OCI-M1 (cell line): ENCODE results near the gene R3HDM1.
"Not testable (repeated sequence)": the region's sequence is repeated elsewhere in the genome, so short reads cannot be mapped to it uniquely, and the experiment has no call there.

Experiments used
- DNase-seq: peaks from one replicate; lab custom pipeline; 2025; lab: John Stamatoyannopoulos, UW

R3HDM1 gene

GRCh38 chr2:135641156-135642068, 110.1 kb downstream of the R3HDM1 start:
- DNase-seq: no peak

GRCh38 chr2:135647836-135648579, 116.7 kb downstream of the R3HDM1 start:
- DNase-seq: no peak

DNA sequence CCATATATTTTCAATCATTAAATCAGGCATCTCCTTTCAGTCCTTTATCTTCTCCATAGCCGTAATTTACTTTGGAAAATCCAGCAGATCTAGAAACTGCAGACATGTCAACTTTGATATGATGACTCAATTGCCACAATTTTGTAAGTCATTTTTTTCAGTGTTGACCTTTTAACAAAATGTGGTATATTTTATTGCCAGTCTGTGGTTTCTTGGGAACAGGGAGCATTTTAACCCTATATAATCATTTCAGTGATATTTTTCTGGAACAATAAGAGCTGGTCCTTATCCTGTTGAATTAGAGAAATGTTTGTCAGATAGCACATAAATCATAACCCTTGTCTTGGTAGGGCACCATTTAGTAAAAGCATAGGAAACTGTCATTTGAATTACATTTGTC, 119.4 kb downstream of the R3HDM1 start:
- DNase-seq: no peak

GRCh38 chr2:135651717-135652116, 120.4 kb downstream of the R3HDM1 start:
- no peak for DNase-seq

DNA sequence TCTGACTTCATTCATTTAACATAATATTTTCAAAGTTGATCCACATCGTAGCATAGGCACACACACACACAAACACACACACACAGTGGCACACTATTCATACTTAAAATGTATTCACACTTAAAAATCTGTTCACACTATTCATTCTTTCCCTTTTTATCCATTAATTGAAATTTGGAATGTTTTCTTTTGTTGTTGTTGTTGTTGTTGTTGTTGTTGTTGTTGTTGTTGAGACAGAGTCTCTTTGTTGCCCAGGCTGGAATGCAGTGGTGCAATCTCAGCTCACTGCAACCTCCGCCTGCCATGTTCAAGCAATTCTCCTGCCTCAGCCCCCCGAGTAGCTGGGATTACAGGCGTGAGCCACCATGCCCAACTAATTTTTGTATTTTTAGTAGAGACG, 123.0 kb downstream of the R3HDM1 start:
- DNase-seq: not testable (repeated sequence)

DNA sequence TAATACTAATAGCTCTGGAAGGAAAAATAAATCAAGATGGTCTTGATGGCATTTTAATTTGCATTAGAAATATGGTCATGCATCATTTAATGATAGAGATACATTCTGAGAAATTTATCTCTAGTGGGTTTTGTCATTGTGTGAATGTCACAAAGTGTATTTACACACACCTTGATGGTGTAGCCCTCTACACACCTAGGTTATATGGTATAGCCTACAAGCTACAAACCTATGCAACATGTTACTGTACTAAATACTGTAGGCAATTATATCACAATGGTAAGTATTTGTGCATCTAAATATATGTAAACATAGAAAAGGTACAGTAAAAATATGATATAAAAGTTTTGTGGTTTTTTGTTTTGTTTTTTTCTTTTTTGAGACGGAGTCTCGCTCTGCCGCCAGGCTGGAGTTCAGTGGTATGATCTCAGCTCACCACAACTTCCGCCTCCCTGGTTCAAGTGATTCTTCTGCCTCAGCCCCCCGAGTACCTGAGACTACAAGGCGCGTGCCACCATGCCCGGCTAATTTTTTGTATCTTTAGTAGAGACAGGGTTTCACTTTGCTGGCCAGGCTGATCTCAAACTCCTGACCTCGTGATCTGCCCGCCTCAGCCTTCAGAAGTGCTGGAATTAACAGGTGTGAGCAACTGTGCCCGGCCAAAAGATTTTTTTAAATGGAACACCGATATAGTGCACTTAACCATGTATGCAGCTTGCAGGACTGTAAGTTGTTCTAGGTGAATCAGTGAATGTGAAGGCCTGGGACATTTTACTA, 126.7 kb downstream of the R3HDM1 start:
- no peak for DNase-seq

DNA sequence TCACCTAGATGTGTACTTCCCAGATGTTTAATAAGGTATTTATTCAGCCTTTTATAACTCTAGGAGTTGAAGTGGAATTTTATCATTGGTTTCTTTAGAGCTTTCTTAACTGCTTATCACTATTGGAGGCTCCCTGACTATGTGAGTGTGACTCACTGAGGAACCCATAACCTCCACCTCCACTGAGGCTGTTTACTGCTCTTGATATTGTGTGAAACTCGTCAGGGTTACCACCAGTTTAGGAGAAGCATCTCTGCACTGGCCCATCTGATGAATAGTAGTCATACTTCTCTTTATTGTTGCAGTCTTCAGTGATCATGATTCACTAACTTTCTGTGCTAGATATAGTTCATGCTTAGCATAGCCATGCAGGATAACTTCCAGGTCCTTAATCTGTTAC, 130.8 kb downstream of the R3HDM1 start:
- no peak for DNase-seq

- DNase-seq: no peak
Observed at GRCh38 chr2:135663148-135663700, 131.9 kb downstream of the R3HDM1 start.

DNA sequence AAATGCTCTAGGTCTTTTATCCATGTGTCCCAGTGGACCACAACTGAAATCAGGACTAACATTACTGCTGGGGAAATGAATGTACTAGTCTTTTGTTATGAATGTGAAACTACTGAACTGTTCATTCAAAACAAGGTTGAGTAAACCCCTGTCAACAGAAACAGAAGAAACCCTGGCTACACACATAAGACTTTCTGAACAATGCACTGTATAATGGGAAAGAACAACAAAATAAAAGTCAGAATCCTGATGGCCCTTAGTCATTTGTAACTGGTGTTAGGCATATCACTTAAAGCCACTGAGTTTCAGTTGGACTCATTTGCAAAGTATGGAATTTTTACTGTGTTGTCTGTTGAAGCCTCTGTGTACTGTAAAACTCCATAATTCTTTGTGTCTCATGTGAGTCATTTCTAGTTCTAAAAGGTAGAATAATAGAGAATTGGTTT, 133.4 kb downstream of the R3HDM1 start:
- DNase-seq: peak; percentile 3

DNA sequence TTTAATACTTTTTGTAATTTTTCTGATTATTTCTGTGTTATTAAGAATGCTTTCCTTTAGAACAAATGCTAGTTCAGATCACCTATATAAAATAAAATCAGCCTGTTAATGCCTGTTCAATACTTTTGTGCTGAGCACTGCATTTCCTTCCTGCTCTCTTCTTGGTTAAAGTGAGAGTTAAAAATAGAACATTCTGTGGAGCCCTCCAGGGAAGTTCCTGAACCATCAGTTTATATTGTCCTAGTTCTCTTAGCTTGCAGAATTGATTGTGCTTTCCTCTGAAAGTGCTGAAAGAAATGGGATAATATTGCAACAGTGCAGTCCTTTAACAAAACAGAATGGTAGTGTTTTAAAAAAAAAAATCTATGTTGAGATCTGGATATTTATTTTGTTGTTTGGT, 135.8 kb downstream of the R3HDM1 start:
- DNase-seq: no peak

GRCh38 chr2:135674453-135674852, 143.2 kb downstream of the R3HDM1 start:
- DNase-seq: no peak

GRCh38 chr2:135676031-135676430, 144.7 kb downstream of the R3HDM1 start:
- DNase-seq: no peak

- no peak for DNase-seq
Observed at GRCh38 chr2:135679125-135679524, 147.8 kb downstream of the R3HDM1 start.

GRCh38 chr2:135685361-135685760, 154.1 kb downstream of the R3HDM1 start:
- DNase-seq: no peak

- no peak for DNase-seq
Observed at GRCh38 chr2:135688978-135689377, 157.7 kb downstream of the R3HDM1 start.

- peak; percentile 19 for DNase-seq
Observed at GRCh38 chr2:135689679-135690078, 158.4 kb downstream of the R3HDM1 start.

DNA sequence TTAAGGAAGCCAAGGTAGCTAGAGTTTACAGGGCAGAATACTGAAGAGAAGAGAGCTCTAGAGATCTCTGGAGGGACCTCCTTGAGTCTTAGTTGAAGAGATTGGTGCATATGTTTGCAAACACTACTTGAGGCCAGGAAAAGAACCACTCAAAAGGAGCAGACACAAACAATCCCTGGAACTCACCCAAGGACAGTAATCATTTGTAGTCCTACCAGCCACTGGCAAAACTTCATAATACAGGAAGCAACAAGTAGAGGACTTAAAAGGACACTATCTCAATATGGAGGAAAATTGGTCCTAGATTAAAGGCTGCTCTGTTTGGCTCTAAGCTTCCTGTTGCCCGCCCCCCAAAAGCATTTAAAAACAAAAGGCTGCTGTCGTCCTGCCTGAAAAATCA, 163.4 kb downstream of the R3HDM1 start:
- no peak for DNase-seq

- no peak for DNase-seq
Observed at GRCh38 chr2:135698838-135699237, 167.6 kb downstream of the R3HDM1 start.

DNA sequence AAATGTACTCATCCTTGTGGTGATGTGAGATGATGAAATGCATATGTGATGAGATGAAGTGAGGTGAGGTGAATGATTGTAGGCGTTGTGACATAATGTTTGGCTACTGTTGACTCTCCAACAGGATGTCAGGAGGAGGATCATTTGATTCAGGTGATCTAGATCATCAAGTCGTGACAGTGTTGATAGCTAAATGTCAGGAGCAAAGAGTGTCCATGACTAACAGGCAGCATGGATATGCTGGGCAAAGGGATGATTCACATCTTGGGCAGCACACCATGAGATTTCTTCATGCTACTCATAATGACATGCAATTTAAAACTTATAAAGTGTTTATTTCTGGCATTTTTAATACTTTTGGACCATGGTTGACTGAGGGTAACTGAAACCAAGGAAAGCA, 170.2 kb downstream of the R3HDM1 start:
- no peak for DNase-seq

DNA sequence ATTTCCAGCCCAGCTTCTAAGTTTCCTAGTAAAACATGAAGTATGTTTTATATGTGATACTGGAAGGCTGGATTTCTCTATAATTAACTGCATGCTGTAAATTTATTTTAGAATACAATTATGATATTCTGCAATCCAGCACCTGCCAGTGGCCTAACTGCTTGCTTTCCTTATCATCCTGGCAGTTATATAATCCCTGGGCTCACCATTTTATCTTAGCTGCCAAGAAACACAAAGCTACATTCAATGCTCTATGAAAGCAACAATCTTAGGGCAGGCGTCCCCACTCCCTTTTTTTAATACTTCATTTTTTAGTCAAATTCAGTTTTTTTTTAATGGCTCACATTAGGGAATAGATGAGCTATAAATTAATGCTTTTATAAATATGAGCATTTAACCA, 172.0 kb downstream of the R3HDM1 start:
- DNase-seq: no peak

DNA sequence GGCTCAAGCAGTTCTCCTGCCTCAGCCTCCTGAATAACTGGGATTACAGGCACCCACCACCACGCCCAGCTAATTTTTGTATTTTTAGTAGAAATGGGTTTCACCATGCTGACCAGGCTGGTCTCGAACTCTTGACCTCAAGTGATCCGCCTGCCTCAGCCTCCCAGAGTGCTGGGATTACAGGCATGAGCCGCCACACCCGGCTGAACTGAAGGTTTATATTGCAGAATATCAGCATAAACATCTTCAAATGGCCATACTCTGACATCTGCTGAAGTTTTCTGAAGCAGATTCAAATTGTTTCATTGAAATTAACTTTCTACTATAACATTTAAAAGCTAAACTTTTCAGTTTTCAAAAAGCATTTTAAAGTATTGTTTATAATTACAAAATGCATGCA, 172.8 kb downstream of the R3HDM1 start:
- DNase-seq: not testable (repeated sequence)

DNA sequence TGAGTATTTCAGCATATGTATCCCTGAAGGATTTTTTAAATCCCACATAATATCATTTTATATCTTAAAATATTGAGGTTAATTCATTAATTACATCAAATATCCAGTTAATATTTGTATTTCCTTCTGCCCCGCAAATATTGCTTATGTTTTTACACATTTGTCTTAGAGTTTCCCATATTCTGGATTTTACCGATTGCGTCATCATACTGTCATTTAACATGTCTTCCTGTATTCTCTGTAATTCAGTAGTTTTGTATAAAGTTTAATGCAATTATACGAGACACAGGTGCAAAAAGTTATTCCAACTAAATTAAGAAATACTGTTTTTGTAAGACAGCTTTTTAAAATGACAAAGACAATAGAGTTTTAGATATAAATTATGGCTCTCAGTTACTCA, 176.9 kb downstream of the R3HDM1 start:
- DNase-seq: no peak
